Dermis blood vessel endothelial cell (primary cell): ENCODE results near the gene PXT1. TPM values are rescaled to one million over a fixed set of nuclear protein-coding genes. Genes with fewer than 3 reads are reported as not detected.

ENCODE experiments used
- DNase-seq: peaks from one replicate; pipeline ENCODE4 v3.0.0; 2010
- total RNA-seq: library from RNA; depleted of rRNA; stranded (reverse); fragments of >200 nt; gene quantifications from 2 replicates; pipeline ENCODE4 v1.2.3, GENCODE V29; 2014

Gene PXT1
- total RNA-seq, 1 donor from 2014 or later: not detected

DNA sequence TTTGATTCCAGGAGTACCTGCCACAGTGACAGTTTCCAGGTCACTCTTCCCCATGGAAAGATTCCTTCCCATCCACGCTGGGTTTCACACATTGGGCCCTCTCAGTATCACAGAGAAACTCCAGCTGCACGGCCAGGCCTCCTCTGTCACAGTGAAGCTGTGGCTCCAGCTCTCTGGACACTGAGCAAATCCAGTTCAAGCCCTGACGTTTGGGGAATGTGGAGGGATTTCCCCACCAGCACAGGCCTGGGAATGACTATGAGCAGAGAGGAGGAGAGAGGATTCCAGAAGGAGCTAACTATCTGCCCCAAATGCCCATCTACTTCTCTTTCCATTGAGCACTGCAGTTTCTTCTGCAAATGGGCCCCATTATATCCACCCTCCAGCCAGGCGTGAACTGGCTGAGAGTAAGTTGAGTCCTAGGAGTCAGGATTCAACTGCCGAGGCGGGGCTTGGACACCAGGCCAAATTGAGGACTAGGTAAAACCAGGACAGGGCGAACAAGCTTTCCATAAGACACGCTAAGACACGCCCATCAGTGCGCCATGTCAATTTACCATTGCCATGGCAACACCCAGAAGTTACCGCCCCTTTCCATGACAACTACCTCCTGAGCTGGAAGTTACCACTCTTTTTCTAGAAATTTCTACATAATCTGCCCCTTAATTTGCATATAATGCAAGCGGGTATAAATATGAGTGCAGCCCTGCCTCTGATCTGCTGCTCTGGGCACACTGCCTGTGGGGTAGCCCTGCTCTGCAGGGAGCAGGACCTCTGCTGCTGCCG is 96.8 kb downstream of the PXT1 start:
- DNase-seq: no peak

DNA sequence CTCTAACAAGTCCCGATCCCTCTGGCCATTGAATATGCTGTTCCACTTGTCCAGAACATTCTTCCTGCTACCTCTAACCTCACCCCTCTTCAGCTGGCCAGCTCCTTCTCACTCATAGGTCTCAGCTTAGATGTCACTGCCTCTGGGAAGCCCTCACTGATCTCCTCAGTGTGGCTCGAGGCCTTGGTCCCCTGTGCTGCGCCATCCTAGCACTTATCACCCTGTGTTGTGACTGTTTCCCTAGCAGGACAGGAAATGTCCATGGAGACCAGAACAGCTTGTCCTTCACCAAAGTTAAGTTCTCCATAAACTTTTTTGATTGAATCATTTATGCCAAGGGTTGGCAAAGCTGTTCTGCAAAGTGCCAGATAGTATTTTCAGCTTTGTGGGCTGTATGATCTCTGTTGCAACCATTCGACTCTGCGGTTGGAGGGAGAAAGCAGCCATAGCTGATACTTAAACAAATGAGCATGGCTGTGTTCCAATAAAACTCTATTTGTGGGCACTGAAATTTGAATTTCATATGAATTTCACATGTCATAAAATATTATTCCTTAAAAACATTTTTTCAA is 99.5 kb downstream of the PXT1 start:
- no peak for DNase-seq

GRCh38 chr6:36340618-36341454 is 101.8 kb downstream of the PXT1 start:
- DNase-seq: peak; percentile 77

Other genes with a start within 250 kb of the PXT1 start
- gene BRPF3, start 246.1 kb downstream of the PXT1 start, total RNA-seq: 11.6 and 14.9 TPM in 2 replicates
- not detected in 2 replicates for gene PNPLA1, start 172.8 kb downstream of the PXT1 start, total RNA-seq
- gene BNIP5, start 106.0 kb downstream of the PXT1 start, total RNA-seq: not detected in 2 replicates
- gene ETV7, start 55.2 kb downstream of the PXT1 start, total RNA-seq: 0.09 and 0.17 TPM in 2 replicates
- 96.7 and 127 TPM in 2 replicates for gene KCTD20, start 146 bp upstream of the PXT1 start, total RNA-seq
- 19.2 and 24.5 TPM in 2 replicates for gene STK38, start 104.6 kb upstream of the PXT1 start, total RNA-seq
- gene SRSF3, start 151.5 kb upstream of the PXT1 start, total RNA-seq: 224 and 544 TPM in 2 replicates
- 141 and 189 TPM in 2 replicates for gene CDKN1A, start 235.9 kb upstream of the PXT1 start, total RNA-seq